OCI-LY7 (cell line): ENCODE results near the gene PTPMT1.

Experiments used
- CTCF ChIP-seq: fragments of 200-600 bp; sonication (generic); conservative IDR thresholded peaks from 2 replicates; pipeline ENCODE4 v1.5.1; 2014; ENCODE audit warnings: mild to moderate bottlenecking, antibody characterized with exemption, low read length, moderate library complexity, mixed read lengths
- EZH2phosphoT487 ChIP-seq: fragments of 200-600 bp; sonication (generic); IDR thresholded peaks from 2 replicates; pipeline ENCODE4 v1.6.1; 2018; ENCODE audit warnings: low read depth, borderline replicate concordance, mild to moderate bottlenecking, mixed run types, antibody characterized with exemption, low read length, moderate library complexity, mixed read lengths

GRCh38 chr11:47589584-47589976 lies 24.2 kb downstream of the PTPMT1 start:
- TF ChIP-seq CTCF (no peak), EZH2phosphoT487 (no peak)
